Measurements from ENCODE around the gene SLC14A1.

Gene SLC14A1

GRCh38 chr18:45780568-45780967 lies 56.6 kb downstream of the SLC14A1 start:
- DNase-seq (ENCODE audit: low spot score) = no peak
- TF ChIP-seq CTCF (IDR thresholded peaks at IDR 0.05; ENCODE audit: extremely low read depth, missing control alignments) = no peak

GRCh38 chr18:45782662-45783061 lies 58.7 kb downstream of the SLC14A1 start:
- TF ChIP-seq CTCF (IDR thresholded peaks at IDR 0.05; ENCODE audit: extremely low read depth, missing control alignments) = no peak

GRCh38 chr18:45783097-45784075 lies 59.4 kb downstream of the SLC14A1 start:
- no peak for DNase-seq (ENCODE audit: low spot score)
- TF ChIP-seq CTCF (IDR thresholded peaks at IDR 0.05; ENCODE audit: extremely low read depth, missing control alignments) = no peak

More at GRCh38 chr18:45782662-45783061, 58.7 kb downstream of the SLC14A1 start:
- DNase-seq (ENCODE audit: low spot score) = no peak

- DNase-seq (ENCODE audit: low spot score) = no peak
Observed at GRCh38 chr18:45785134-45785533, 61.2 kb downstream of the SLC14A1 start.

GRCh38 chr18:45786941-45787340 lies 63.0 kb downstream of the SLC14A1 start:
- no peak for TF ChIP-seq CTCF (IDR thresholded peaks at IDR 0.05; ENCODE audit: extremely low read depth, missing control alignments)

More at GRCh38 chr18:45785134-45785533, 61.2 kb downstream of the SLC14A1 start:
- TF ChIP-seq CTCF (IDR thresholded peaks at IDR 0.05; ENCODE audit: extremely low read depth, missing control alignments) = no peak

GRCh38 chr18:45787346-45787745 lies 63.4 kb downstream of the SLC14A1 start:
- DNase-seq (ENCODE audit: low spot score) = no peak
- no peak for TF ChIP-seq CTCF (IDR thresholded peaks at IDR 0.05; ENCODE audit: extremely low read depth, missing control alignments)

More at GRCh38 chr18:45786941-45787340, 63.0 kb downstream of the SLC14A1 start:
- no peak for DNase-seq (ENCODE audit: low spot score)

GRCh38 chr18:45788861-45789260 lies 64.9 kb downstream of the SLC14A1 start:
- TF ChIP-seq CTCF (IDR thresholded peaks at IDR 0.05; ENCODE audit: extremely low read depth, missing control alignments) = no peak
- DNase-seq (ENCODE audit: low spot score) = no peak

Measured in GM20000 (cell line).